ENCODE results near the gene SF3B5. TPM values are rescaled to one million over a fixed set of nuclear protein-coding genes. Genes with fewer than 3 reads are reported as not detected.

SF3B5 gene
- total and polyA plus RNA-seq, 3 experiments from 2014 or later = 265 to 390 (median 265) TPM

DNA sequence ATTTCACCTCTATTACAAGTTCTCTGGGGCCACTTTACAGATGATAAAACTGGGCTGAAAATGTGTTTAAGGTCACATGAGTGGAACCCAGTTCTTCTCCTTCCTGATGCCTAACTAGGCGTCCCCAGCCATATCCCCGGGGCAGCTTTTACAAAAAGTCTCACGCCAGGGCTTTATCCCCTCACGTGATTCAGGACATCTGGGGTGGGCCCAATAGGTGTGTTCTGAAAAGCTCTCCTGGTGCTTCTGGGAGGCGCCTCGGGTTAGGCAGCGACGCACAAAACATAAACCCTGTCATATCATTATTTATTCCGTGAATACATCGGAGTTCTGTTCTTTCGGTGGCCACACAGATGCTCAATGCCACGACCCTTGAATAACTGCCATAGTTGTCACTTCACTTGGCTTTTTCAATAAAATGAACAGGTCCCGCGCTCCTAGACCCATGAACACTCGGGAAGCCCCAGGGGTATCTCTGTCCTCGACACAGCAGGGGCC is 32.1 kb downstream of the SF3B5 start:
- Histone ChIP-seq H3K36me3 (ENCODE audit: insufficient read depth, low read length) (no peaks in the 10 kb centered on the region), H3K4me1 (ENCODE audit: insufficient read depth, low read length) (peaks cover 11% of the 10 kb centered on the region), H3K27ac (ENCODE audit: low read depth, low read length) (peak overlapping the region; percentile 82), H3K27me3 (ENCODE audit: insufficient read depth, low read length, poor library complexity, severe bottlenecking) (no peaks in the 10 kb centered on the region), H3K9me3 (ENCODE audit: low read length) (no peaks in the 10 kb centered on the region), H3K4me3 (ENCODE audit: low read length) (peak overlapping the region; percentile 88)
- DNase-seq = no peak
- Mint-ChIP-seq H3K27me3 (no peaks in the 10 kb centered on the region), H3K27ac (peak overlapping the region; percentile 82 to 99 (median 95)), H3K4me1 (peaks cover 24 to 34% (median 26%) of the 10 kb centered on the region in 3 donors), H3K36me3 (peaks cover 0 to 6% (median 0%) of the 10 kb centered on the region in 3 donors), H3K4me3 (peak overlapping the region; percentile 84 to 97 (median 90)), H3K9me3 (no peaks in the 10 kb centered on the region)
- ChIA-PET POLR2A (interaction anchor here (0.6 to 3.0 kb wide), 8 partner anchors 8 to 1672 kb away, joined by 3 to 45 read pairs (median 4); partner anchors contain the start of genes EPM2A, LTV1 and SF3B5), CTCF (interaction anchor here (1.0 to 2.3 kb wide), 8 partner anchors 8 to 151 kb away, joined by 4 to 15 read pairs (median 5); partner anchors contain the start of gene SF3B5)

DNA sequence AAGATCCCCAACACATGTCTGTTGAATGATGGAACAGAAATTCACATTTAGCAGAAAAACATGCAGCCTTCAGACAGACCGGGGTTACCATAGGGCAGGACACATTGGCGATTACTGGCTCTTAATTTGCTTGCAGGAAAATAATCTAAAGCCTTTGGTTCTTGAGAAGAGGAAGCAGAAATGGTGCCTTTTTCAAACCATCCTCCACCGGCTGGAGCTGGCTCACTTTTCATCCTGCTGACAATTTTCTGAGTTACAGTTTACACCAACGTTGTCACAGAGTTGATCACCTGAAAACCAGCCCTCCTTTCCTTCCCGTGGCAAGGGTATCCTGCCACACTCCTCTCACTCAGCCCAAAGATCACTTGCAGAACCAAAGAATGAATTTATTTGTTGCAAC is 32.6 kb downstream of the SF3B5 start:
- Histone ChIP-seq H3K9me3 (ENCODE audit: low read length) (no peaks in the 10 kb centered on the region), H3K4me1 (ENCODE audit: insufficient read depth, low read length) (peaks cover 11% of the 10 kb centered on the region), H3K27ac (ENCODE audit: low read depth, low read length) (peak overlapping the region; percentile 82), H3K27me3 (ENCODE audit: insufficient read depth, low read length, poor library complexity, severe bottlenecking) (no peaks in the 10 kb centered on the region), H3K36me3 (ENCODE audit: insufficient read depth, low read length) (no peaks in the 10 kb centered on the region), H3K4me3 (ENCODE audit: low read length) (peak overlapping the region; percentile 88)
- ChIA-PET CTCF (interaction anchor here (1.6 to 1.8 kb wide), 2 partner anchors 8 to 10 kb away, joined by 4 to 15 read pairs; no protein-coding TSS in a partner anchor), POLR2A (interaction anchor here (2.8 to 3.0 kb wide), 2 partner anchors 8 to 33 kb away, joined by 26 to 45 read pairs; partner anchors contain the start of gene SF3B5)
- no peaks in the 10 kb centered on the region for H3K9me3 Mint-ChIP-seq
- H3K36me3 Mint-ChIP-seq = peaks cover 0 to 6% (median 0%) of the 10 kb centered on the region in 3 donors
- H3K27ac Mint-ChIP-seq = peak overlapping the region; percentile 82 to 99 (median 95)
- peak overlapping the region; percentile 84 to 97 (median 90) for H3K4me3 Mint-ChIP-seq
- H3K27me3 Mint-ChIP-seq = no peaks in the 10 kb centered on the region
- peaks cover 24 to 34% (median 26%) of the 10 kb centered on the region in 3 donors for H3K4me1 Mint-ChIP-seq
- DNase-seq = no peak

DNA sequence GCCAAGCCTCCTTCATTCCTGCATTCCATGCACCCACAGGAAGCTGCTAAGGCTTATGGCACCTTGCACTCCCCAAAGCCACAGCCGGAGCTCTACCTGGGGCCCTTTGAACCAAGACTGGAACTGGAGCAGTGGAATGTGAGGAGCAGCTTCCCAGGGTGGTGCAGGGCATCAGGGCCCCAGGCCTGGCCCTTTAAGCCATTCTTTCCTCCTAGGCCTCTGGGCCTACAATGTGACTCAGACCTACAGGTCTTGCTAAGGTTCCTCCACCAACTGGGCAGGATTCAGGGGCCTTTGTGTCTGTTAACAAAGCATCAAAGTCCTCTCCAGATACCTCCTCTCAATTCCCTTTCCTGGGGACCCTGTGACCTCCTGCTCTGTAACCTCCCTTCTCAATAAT is 36.2 kb downstream of the SF3B5 start:
- Histone ChIP-seq H3K27ac (ENCODE audit: low read depth, low read length) (no peak overlapping the region), H3K36me3 (ENCODE audit: insufficient read depth, low read length) (no peaks in the 10 kb centered on the region), H3K4me3 (ENCODE audit: low read length) (no peak overlapping the region), H3K4me1 (ENCODE audit: insufficient read depth, low read length) (peaks cover 25% of the 10 kb centered on the region), H3K9me3 (ENCODE audit: low read length) (no peaks in the 10 kb centered on the region), H3K27me3 (ENCODE audit: insufficient read depth, low read length, poor library complexity, severe bottlenecking) (no peaks in the 10 kb centered on the region)
- no peak overlapping the region for H3K4me3 Mint-ChIP-seq
- no peaks in the 10 kb centered on the region for H3K27me3 Mint-ChIP-seq
- H3K36me3 Mint-ChIP-seq = peaks cover 0 to 4% (median 0%) of the 10 kb centered on the region in 3 donors
- DNase-seq = no peak
- no peaks in the 10 kb centered on the region for H3K9me3 Mint-ChIP-seq
- H3K4me1 Mint-ChIP-seq = peaks cover 32 to 37% (median 37%) of the 10 kb centered on the region in 3 donors
- ChIA-PET POLR2A (no interaction called here), CTCF (no interaction called here)
- H3K27ac Mint-ChIP-seq = no peak overlapping the region

DNA sequence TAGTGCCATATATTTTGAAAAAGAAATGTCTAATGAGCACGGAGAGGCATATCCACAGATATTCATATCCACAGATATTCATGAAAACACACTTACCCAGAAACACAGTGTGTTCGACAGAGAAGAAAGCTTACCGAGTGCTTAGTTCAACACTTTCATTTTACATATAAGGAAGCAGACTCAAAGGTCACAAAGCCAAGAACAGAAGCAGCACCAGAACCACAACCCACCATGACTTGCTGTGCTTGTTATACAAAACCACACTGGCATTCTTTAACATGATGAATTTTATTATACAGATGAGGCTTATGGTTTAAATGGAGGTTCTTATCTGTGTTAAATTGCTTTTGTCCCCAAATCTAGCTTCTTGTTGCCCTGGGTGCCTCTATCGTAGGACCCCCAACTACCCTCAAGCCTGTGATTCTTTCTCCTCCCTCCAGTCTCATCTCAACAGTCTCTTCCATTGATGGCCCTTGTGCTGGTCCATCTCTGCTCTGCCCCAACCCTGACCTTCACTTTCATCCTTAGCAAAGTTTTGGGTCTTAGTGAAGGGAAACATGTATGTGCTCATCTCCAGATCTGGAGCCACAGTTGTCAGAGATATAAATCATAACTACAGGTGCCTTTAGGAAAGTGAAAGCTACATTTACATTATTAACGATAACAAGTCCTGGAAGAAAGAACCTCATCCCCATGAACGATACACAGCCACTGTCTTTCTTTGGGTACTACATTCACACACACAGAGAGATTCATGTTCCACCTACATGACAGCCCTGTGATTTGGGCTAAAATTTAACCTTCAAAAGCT is 40.0 kb downstream of the SF3B5 start:
- H3K27ac ChIP-seq (ENCODE audit: low read depth, low read length) = peak overlapping the region; percentile 40
- no peaks in the 10 kb centered on the region for H3K36me3 ChIP-seq (ENCODE audit: insufficient read depth, low read length)
- no peaks in the 10 kb centered on the region for H3K9me3 ChIP-seq (ENCODE audit: low read length)
- Mint-ChIP-seq H3K27ac (peak overlapping the region; percentile 75 to 99 (median 96)), H3K4me1 (peaks cover 29 to 42% (median 40%) of the 10 kb centered on the region in 3 donors), H3K27me3 (no peaks in the 10 kb centered on the region), H3K4me3 (peak overlapping the region; percentile 63 to 94 (median 88)), H3K36me3 (peaks cover 0 to 1% (median 0%) of the 10 kb centered on the region in 3 donors), H3K9me3 (no peaks in the 10 kb centered on the region)
- H3K4me3 ChIP-seq (ENCODE audit: low read length) = peak overlapping the region; percentile 62
- ChIA-PET CTCF (interaction anchor here (0.5 to 1.9 kb wide), 4 partner anchors 8 to 480 kb away, joined by 3 to 15 read pairs (median 4); no protein-coding TSS in a partner anchor), POLR2A (interaction anchor here (0.6 to 2.6 kb wide), 6 partner anchors 9 to 219 kb away, joined by 4 to 45 read pairs (median 5); partner anchors contain the start of gene SF3B5)
- H3K4me1 ChIP-seq (ENCODE audit: insufficient read depth, low read length) = peaks cover 14% of the 10 kb centered on the region
- peak in 4 of 5 donors; percentile 16 to 78 (median 65) for DNase-seq
- H3K27me3 ChIP-seq (ENCODE audit: insufficient read depth, low read length, poor library complexity, severe bottlenecking) = no peaks in the 10 kb centered on the region

DNA sequence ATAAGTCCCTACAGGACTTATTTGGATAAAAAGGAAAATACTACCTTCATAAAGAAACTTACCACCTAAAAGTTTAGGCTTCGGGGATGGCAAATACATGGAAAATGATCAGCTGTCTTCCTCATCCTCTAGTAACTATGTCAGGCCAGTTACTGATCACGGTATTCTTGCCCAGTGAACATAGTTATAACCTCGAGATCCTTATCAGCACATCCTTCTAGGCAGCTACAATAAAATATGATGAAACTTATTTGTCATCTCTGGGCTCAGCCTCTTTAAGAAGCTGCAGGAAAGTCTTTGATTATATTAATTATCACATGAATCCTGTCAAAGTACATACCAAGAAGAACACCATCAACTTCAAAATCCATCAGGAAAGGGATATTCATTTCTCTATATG is 41.8 kb downstream of the SF3B5 start:
- ChIA-PET CTCF (interaction anchor here (0.6 kb wide), 1 partner anchor 31 kb away, joined by 3 read pairs; no protein-coding TSS in a partner anchor), POLR2A (interaction anchor here (2.6 kb wide), 1 partner anchor 11 kb away, joined by 45 read pairs; no protein-coding TSS in a partner anchor)
- peaks cover 0 to 16% (median 1%) of the 10 kb centered on the region in 3 donors for H3K36me3 Mint-ChIP-seq

DNA sequence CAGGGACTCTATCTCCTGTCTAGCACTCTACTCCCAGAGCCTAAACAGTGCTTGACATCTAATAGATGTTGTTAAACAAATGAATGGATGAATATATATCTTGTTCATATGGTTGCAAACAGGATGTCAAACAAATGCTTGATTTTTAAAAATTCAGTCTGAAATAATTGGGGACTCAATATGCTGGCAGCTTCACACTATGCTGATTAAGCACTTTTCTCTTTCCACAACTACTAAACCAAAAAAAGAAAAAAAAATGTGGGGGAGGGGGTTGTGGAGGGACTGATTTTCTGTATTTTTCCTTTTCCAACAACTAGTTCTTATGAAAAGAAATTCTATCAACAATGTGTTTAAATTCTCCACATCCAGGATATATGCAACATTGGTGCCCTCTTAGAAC is 42.9 kb downstream of the SF3B5 start:
- Mint-ChIP-seq H3K4me1 (peaks cover 29 to 42% (median 40%) of the 10 kb centered on the region in 3 donors), H3K27ac (no peak overlapping the region), H3K36me3 (peaks cover 0 to 16% (median 1%) of the 10 kb centered on the region in 3 donors), H3K9me3 (peaks cover 0 to 7% (median 0%) of the 10 kb centered on the region in 5 donors), H3K4me3 (no peak overlapping the region), H3K27me3 (peaks cover 0 to 2% of the 10 kb centered on the region in 2 donors)
- Histone ChIP-seq H3K4me3 (ENCODE audit: low read length) (no peak overlapping the region), H3K9me3 (ENCODE audit: low read length) (no peaks in the 10 kb centered on the region), H3K4me1 (ENCODE audit: insufficient read depth, low read length) (peaks cover 14% of the 10 kb centered on the region), H3K27ac (ENCODE audit: low read depth, low read length) (no peak overlapping the region), H3K27me3 (ENCODE audit: insufficient read depth, low read length, poor library complexity, severe bottlenecking) (no peaks in the 10 kb centered on the region), H3K36me3 (ENCODE audit: insufficient read depth, low read length) (no peaks in the 10 kb centered on the region)
- DNase-seq = no peak
- ChIA-PET POLR2A (no interaction called here), CTCF (no interaction called here)

More for the DNA sequence above, 41.8 kb downstream of the SF3B5 start:
- peak overlapping the region in 1 of 7 donors; percentile 5 for H3K4me3 Mint-ChIP-seq
- peaks cover 0 to 1% (median 0%) of the 10 kb centered on the region in 5 donors for H3K9me3 Mint-ChIP-seq
- peak overlapping the region in 5 of 8 donors; percentile 43 to 96 (median 63) for H3K27ac Mint-ChIP-seq
- no peak for DNase-seq
- peaks cover 14% of the 10 kb centered on the region for H3K4me1 ChIP-seq (ENCODE audit: insufficient read depth, low read length)
- H3K27me3 Mint-ChIP-seq = peaks cover 0 to 2% of the 10 kb centered on the region in 2 donors
- H3K27ac ChIP-seq (ENCODE audit: low read depth, low read length) = no peak overlapping the region
- H3K4me3 ChIP-seq (ENCODE audit: low read length) = no peak overlapping the region
- no peaks in the 10 kb centered on the region for H3K36me3 ChIP-seq (ENCODE audit: insufficient read depth, low read length)
- H3K27me3 ChIP-seq (ENCODE audit: insufficient read depth, low read length, poor library complexity, severe bottlenecking) = no peaks in the 10 kb centered on the region
- peaks cover 29 to 42% (median 40%) of the 10 kb centered on the region in 3 donors for H3K4me1 Mint-ChIP-seq
- H3K9me3 ChIP-seq (ENCODE audit: low read length) = no peaks in the 10 kb centered on the region

DNA sequence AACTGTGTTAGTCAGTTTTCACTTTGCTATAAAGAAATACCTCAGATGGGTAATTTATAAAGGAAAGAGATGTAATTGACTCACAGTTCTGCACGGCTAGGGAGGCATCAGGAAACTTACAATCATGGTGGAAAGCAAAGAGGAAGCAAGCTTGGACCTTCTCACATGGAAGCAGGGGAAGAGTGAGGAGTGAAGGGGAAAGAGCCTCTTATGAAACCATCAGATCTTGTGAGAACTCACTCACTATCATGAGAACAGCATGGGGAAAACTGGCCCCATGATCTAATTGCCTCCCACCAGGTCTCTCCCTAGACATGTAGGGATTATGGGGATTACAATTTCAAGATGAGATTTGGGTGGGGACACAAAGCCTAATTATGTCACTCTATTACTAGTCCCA is 46.0 kb downstream of the SF3B5 start:
- Histone ChIP-seq H3K4me3 (ENCODE audit: low read length) (no peak overlapping the region), H3K4me1 (ENCODE audit: insufficient read depth, low read length) (peaks cover 1% of the 10 kb centered on the region), H3K27ac (ENCODE audit: low read depth, low read length) (no peak overlapping the region), H3K36me3 (ENCODE audit: insufficient read depth, low read length) (no peaks in the 10 kb centered on the region), H3K9me3 (ENCODE audit: low read length) (no peaks in the 10 kb centered on the region), H3K27me3 (ENCODE audit: insufficient read depth, low read length, poor library complexity, severe bottlenecking) (no peaks in the 10 kb centered on the region)
- CTCF ChIA-PET = no interaction called here
- Mint-ChIP-seq H3K4me1 (peaks cover 11 to 20% (median 19%) of the 10 kb centered on the region in 3 donors), H3K4me3 (no peak overlapping the region), H3K9me3 (peaks cover 0 to 8% (median 0%) of the 10 kb centered on the region in 5 donors), H3K27me3 (peaks cover 0 to 2% of the 10 kb centered on the region in 2 donors), H3K36me3 (peaks cover 0 to 16% (median 1%) of the 10 kb centered on the region in 3 donors), H3K27ac (no peak overlapping the region)
- DNase-seq = no peak
- POLR2A ChIA-PET = no interaction called here

Measured in CD8-positive, alpha-beta memory T cell (primary cell).